Muscle of leg (tissue), 11 donors: Measurements from ENCODE around the gene AIG1. TPM values are rescaled to one million over a fixed set of nuclear protein-coding genes. Genes with fewer than 3 reads are reported as not detected.

Source experiments
- DNase-seq: peaks from one replicate; pipeline ENCODE4 v3.0.0; 2013
- H3K27ac ChIP-seq: one replicate; pipeline ENCODE4 v1.5.1; 2013; ENCODE audit warnings: mild to moderate bottlenecking, low read length, control low read depth
- H3K27me3 ChIP-seq: one replicate; pipeline ENCODE4 v1.6.1; 2013; ENCODE audit warnings: low read length; ENCODE audit not compliant: control insufficient read depth, insufficient read depth
- H3K36me3 ChIP-seq: one replicate; pipeline ENCODE4 v1.6.1; 2013; ENCODE audit warnings: low read length; ENCODE audit not compliant: control insufficient read depth, insufficient read depth
- H3K4me1 ChIP-seq: one replicate; pipeline ENCODE4 v1.6.1; 2013; ENCODE audit warnings: low read length; ENCODE audit not compliant: control insufficient read depth, insufficient read depth
- H3K4me3 ChIP-seq: one replicate; pipeline ENCODE4 v1.5.1; 2013; ENCODE audit warnings: low read length, control low read depth
- H3K9me3 ChIP-seq: replicated peaks from 2 replicates; pipeline ENCODE4 v1.6.1; 2013; ENCODE audit warnings: low read depth, low read length; ENCODE audit not compliant: control insufficient read depth
- WGBS: methylation state at CpG from one replicate; pipeline ENCODE4 v1.1.5; 2013; ENCODE audit warnings: missing lambda C conversion rate; ENCODE audit not compliant: insufficient coverage; 5-methylcytosine and 5-hydroxymethylcytosine counted together
- polyA plus RNA-seq, 8 donors: library from polyadenylated mRNA; unstranded; fragments of 120-200 nt; gene quantifications; one replicate each; pipeline versions ENCODE4 v1.2.1 to v1.2.3, GENCODE V29; 2013; ENCODE audit warnings: inconsistent platforms in 1 of 8, low replicate concordance in 1 of 8; ENCODE audit not compliant: insufficient read length in 8 of 8, insufficient read depth in 1 of 8
- total RNA-seq: library from RNA; stranded (reverse); fragments of 120-200 nt; gene quantifications from one replicate; pipeline ENCODE4 v1.2.4, GENCODE V29; 2013

AIG1 gene
- total and polyA plus RNA-seq, 9 donors = 24.1 to 35.0 (median 30.2) TPM

DNA sequence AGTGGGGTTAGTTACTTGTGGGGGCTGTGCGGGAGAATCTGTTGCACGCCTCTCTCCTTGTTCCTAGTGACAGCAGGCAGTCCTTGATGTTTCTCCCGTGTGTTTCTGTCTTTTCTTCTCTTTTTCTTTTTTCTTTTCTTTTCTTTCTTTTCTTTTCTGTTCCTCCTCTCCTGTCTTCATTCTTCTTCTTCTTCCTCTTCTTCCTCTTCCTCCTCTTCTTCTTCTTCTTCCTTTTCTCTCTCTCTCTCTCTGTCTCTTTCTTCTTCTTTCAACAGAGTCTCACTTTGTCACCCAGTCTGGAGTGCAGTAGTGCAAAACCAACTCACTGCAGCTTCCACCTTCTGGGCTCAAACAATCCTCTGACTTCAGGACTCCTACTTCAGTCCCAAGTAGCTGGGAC is 6.8 kb upstream of the AIG1 start:
- 66% methylated on average over 3 of the region's 3 CpGs for WGBS
- no peak overlapping the region for H3K27ac ChIP-seq
- H3K27me3 ChIP-seq = peaks cover 5% of the 10 kb centered on the region
- no peak overlapping the region for H3K4me3 ChIP-seq
- DNase-seq = no peak
- no peaks in the 10 kb centered on the region for H3K36me3 ChIP-seq
- no peaks in the 10 kb centered on the region for H3K4me1 ChIP-seq
- H3K9me3 ChIP-seq = peaks cover 5% of the 10 kb centered on the region

DNA sequence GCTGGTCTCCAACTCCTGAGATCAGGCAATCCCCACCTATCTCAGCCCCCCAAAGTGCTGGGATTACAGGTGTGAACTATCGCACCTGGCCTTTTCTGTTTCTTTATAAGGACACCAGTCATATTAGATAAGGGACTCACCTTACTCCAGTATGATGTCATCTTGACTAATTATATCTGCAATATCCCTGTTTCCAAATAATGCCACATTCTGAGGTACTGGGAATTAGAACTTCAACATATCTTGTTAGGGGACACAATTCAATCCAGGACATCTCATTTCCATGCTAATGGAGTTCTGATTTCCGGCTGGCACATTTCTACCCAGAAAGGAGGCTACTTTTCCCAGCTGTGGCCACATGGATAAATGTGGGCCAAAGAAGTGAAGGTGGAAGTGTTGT is 6.4 kb upstream of the AIG1 start:
- no peak overlapping the region for H3K4me3 ChIP-seq
- DNase-seq = no peak
- peaks cover 3% of the 10 kb centered on the region for H3K27me3 ChIP-seq
- peaks cover under 1% of the 10 kb centered on the region for H3K9me3 ChIP-seq
- no peaks in the 10 kb centered on the region for H3K36me3 ChIP-seq
- WGBS = no CpG with 5 or more reads among the region's 2 CpGs
- no peak overlapping the region for H3K27ac ChIP-seq
- H3K4me1 ChIP-seq = no peaks in the 10 kb centered on the region

DNA sequence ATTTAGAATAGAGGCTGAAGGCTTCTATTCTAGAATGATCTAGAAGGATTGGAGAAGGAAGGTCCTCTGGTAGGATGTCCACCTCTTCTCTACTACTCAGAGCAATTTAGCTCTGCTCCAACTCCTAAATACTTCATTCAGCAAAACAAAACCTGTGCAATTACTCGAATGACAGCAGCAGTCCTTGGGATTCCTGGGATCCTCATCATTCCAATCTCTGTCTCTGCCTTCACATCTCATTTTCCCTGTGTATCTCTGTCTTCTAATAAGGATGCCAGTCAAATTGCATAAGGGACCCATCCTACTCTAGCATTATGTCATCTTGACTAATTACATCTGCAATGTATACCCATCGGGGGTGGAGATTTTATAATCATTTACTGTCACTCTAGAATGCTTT is 5.5 kb upstream of the AIG1 start:
- no peak overlapping the region for H3K4me3 ChIP-seq
- H3K36me3 ChIP-seq = no peaks in the 10 kb centered on the region
- no peak for DNase-seq
- no peaks in the 10 kb centered on the region for H3K27me3 ChIP-seq
- no peaks in the 10 kb centered on the region for H3K4me1 ChIP-seq
- H3K9me3 ChIP-seq = no peaks in the 10 kb centered on the region
- H3K27ac ChIP-seq = no peak overlapping the region
- 82% methylated on average over 1 of the region's 2 CpGs for WGBS

DNA sequence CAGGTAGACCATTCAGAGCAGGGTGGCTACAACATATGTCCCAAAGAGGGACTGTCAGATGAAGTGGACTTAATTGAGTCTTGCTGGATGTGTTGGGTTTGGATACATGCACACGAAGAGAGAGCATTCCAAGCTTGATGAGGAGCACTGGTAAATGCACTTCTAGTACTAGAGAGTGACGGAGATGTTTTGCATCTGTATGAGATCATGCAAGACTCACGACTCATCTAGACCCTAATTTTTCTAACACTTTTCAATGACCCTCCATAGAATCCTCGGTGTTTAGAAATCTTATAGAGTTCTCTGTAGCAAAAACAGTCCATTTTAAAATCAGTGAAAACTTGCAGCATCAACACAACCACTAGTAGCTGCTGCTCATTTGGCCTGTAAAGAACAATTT is 4.8 kb upstream of the AIG1 start:
- peaks cover under 1% of the 10 kb centered on the region for H3K4me1 ChIP-seq
- H3K27ac ChIP-seq = no peak overlapping the region
- no peak overlapping the region for H3K4me3 ChIP-seq
- H3K27me3 ChIP-seq = no peaks in the 10 kb centered on the region
- H3K36me3 ChIP-seq = no peaks in the 10 kb centered on the region
- H3K9me3 ChIP-seq = no peaks in the 10 kb centered on the region
- WGBS = 60% methylated on average over 3 of the region's 4 CpGs
- no peak for DNase-seq

DNA sequence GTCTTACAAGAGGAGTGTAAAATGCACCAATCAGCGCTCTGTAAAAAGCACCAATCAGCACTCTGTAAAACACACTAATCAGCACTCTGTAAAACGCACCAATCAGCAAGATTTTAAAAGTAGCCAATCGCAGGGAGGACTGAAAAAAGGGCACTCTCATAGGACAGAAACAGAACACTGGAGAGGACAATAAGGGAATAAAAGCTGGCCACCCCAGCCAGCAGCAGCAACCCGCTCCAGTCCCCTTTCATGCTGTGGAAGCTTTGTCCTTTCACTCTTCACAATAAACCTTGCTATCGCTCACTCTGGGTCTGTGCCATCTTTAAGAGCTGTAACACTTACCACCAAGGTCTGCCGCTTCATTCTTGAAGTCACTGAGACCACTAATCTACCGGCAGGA is 1.7 kb upstream of the AIG1 start:
- WGBS = 80% methylated on average over 2 of the region's 7 CpGs
- H3K27me3 ChIP-seq = no peaks in the 10 kb centered on the region
- H3K4me3 ChIP-seq = no peak overlapping the region
- no peaks in the 10 kb centered on the region for H3K9me3 ChIP-seq
- peak overlapping the region; percentile 96 for H3K27ac ChIP-seq
- peaks cover 7% of the 10 kb centered on the region for H3K4me1 ChIP-seq
- no peaks in the 10 kb centered on the region for H3K36me3 ChIP-seq
- peak; percentile 29 for DNase-seq

DNA sequence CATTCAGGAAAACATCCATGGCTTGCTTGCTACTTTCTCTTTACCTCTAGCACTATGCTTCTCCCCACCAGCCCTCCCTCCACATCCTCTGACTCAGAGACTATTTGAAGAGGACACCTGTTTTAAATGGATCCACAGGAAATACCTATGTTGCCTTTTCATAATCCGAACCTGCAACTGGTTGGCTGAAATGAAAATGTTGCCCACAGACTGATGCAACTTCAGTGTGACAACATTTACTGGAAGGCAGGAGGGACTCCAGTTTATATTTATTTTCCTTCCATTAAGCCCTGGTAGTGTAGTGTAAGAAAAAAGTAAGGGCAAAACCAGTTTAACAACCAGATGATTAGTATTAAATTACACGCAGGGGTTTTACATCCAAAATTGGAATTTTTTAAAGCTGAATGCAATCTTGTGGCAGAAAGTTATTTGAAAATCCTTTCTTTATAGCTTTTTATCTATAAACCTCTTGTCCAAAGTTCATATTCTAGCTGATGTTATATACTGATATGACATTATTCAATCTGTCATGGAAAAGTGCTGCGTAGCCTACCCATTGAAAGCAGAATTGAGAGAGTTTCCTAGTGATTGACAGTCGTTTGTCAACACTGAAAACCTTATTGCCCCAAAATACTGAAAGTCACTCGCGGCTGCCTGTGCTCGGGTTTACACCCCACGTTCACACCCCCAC is 881 bp upstream of the AIG1 start:
- DNase-seq = peak; percentile 75
- 0% methylated on average over 6 of the region's 8 CpGs for WGBS
- peaks cover 7% of the 10 kb centered on the region for H3K4me1 ChIP-seq

DNA sequence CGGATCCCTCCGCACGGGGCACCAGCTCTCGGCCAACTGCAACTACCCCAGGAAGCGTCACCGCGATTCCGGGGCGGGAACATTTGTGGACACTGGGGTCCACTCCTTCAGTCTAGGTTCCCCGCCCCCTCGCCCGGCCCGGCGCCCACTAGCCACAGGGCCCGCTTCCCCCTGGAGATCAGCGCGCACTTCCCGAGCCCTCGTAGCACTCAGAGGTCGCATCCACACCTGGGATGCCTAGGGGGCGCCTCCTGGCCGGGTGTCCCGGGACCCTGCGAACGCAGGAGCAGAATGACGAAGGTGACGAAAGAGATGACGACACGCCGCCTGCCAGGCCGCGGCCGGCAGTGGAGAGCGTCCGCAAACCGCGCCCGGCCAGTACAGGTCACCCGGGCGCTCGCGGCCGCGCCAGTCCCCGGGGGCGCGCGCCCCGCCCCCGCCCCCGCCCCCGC is 309 bp upstream of the AIG1 start:
- H3K9me3 ChIP-seq = no peaks in the 10 kb centered on the region
- H3K4me3 ChIP-seq = peak overlapping the region; percentile 99
- DNase-seq = peak; percentile 91
- under 1% methylated on average over 36 of the region's 52 CpGs for WGBS
- H3K27ac ChIP-seq = peak overlapping the region; percentile 96
- no peaks in the 10 kb centered on the region for H3K36me3 ChIP-seq
- H3K4me1 ChIP-seq = peaks cover 7% of the 10 kb centered on the region
- no peaks in the 10 kb centered on the region for H3K27me3 ChIP-seq

More for the DNA sequence above, 881 bp upstream of the AIG1 start:
- H3K27me3 ChIP-seq = no peaks in the 10 kb centered on the region
- no peaks in the 10 kb centered on the region for H3K9me3 ChIP-seq
- peak overlapping the region; percentile 99 for H3K4me3 ChIP-seq
- H3K36me3 ChIP-seq = no peaks in the 10 kb centered on the region
- H3K27ac ChIP-seq = peak overlapping the region; percentile 96

DNA sequence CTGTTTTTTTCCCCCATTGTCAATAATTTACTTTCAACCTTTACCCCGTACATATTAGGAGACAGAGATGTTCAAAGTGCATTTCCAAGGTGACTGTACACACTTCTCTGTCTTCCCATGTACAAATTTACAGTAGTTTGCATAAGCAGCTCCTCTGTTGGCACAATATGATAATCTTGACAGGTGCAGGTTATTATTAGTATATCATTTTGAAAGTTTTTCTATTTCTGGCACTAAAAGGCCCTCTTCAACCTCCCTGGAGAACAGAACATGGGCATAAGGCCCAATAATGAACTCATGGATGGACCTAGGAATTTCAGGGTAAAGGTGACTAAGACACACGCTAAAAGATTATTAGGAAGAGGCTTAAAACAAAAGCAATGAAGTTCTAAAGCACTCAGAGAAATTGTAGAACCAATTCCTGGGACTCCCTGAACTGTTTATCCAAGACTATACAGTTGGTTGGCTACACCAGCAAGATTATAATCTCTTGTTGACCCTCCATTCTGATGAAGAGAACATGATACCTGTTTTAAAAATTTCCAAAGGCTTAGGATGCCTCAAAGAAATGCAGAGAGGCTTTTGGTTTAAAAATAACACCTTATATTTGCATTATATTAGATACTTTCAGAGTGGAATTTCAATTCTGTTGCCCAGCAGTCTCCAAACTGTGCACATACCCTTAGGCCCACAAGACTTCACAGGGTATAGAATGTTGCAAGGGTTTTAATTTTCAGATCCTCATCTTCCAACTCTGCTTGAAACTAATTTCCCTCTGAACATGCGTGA is 1.1 kb downstream of the AIG1 start:
- H3K4me3 ChIP-seq = peak overlapping the region; percentile 59
- H3K4me1 ChIP-seq = peaks cover 7% of the 10 kb centered on the region
- H3K27ac ChIP-seq = peak overlapping the region; percentile 81
- H3K9me3 ChIP-seq = no peaks in the 10 kb centered on the region
- DNase-seq = peak; percentile 50
- 71% methylated on average over 1 of the region's 3 CpGs for WGBS
- H3K36me3 ChIP-seq = no peaks in the 10 kb centered on the region
- no peaks in the 10 kb centered on the region for H3K27me3 ChIP-seq

DNA sequence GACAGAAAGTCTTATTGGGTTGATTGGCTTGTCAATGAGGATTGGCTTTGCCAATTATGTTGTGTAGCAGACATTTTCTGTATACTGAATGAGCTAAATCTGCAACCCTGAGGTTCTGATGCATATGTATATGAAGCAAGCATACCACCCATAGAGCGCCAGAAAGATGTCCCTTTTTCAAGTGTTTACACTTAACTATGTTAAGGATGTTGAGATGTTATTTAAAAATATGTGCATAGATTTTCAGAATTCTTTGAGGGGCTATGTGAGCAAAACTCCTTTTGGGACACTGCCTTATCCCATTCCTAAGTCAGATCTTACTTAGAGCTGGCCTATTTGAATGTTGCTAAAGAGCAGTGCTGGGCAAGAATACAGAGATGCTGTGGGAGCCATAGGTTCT is 1.9 kb downstream of the AIG1 start:
- Histone ChIP-seq H3K9me3 (no peaks in the 10 kb centered on the region), H3K4me3 (no peak overlapping the region), H3K4me1 (peaks cover 7% of the 10 kb centered on the region), H3K27me3 (no peaks in the 10 kb centered on the region), H3K36me3 (no peaks in the 10 kb centered on the region), H3K27ac (no peak overlapping the region)
- no peak for DNase-seq
- WGBS = no CpG with 5 or more reads among the region's 1 CpG

DNA sequence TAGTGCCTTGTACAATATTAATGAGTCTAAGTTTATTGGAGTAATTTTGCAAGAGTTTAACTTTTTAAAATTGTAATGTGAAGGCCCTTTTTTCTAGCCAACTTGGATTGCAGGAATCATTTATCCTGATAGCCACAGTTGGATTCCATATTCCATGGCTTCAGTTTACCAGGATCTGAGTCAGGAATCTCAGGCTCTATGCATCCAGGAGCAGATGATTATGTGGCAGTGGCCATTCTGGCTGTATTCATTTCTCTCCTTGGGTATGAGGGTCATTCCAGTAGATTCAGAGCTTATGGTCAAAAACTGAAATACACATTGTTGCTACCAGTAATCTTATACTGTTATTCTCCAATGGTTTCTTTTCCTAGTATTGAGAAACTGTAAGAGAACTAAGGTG is 2.9 kb downstream of the AIG1 start:
- DNase-seq = no peak
- Histone ChIP-seq H3K4me3 (no peak overlapping the region), H3K27ac (no peak overlapping the region), H3K27me3 (no peaks in the 10 kb centered on the region), H3K9me3 (no peaks in the 10 kb centered on the region), H3K4me1 (peaks cover 7% of the 10 kb centered on the region), H3K36me3 (no peaks in the 10 kb centered on the region)
